Activated CD8-positive, alpha-beta memory T cell treated with anti-CD3 and anti-CD28 coated beads, Interleukin-2, amount 10 ng/mL, durations not matched to agents 7 days and 5 days (primary cell): ENCODE measurements around the gene RHBDL1. TPM values are rescaled to one million over a fixed set of nuclear protein-coding genes. Genes with fewer than 3 reads are reported as not detected.

Source experiments
- ATAC-seq: fragments of 150-1000 bp; cut with Tn5 transposase; one replicate; pipeline ENCODE4 v1.10.0; 2021; ENCODE audit warnings: moderate library complexity
- CTCF ChIA-PET: fragments of 350-600 bp; sonication (Branson Sonifier 250); formaldehyde crosslinking; loops from one replicate; lab custom pipeline; 2021; ENCODE audit warnings: antibody characterized with exemption; lab: Charles Lee
- DNase-seq: peaks from one replicate; pipeline ENCODE4 v3.0.0-alpha.2; 2020
- H3K27ac Mint-ChIP-seq: one replicate; pipeline ENCODE4 v1.8.0; 2021; ENCODE audit warnings: mild to moderate bottlenecking, mixed read lengths
- H3K27me3 Mint-ChIP-seq: one replicate; pipeline ENCODE4 v1.8.0; 2021; ENCODE audit warnings: mixed read lengths
- H3K36me3 Mint-ChIP-seq: one replicate; pipeline ENCODE4 v1.8.0; 2021; ENCODE audit warnings: mild to moderate bottlenecking, mixed read lengths
- H3K4me1 Mint-ChIP-seq: one replicate; pipeline ENCODE4 v1.8.0; 2021; ENCODE audit warnings: mixed read lengths
- H3K4me3 Mint-ChIP-seq: one replicate; pipeline ENCODE4 v1.8.0; 2021; ENCODE audit warnings: mild to moderate bottlenecking, moderate library complexity, mixed read lengths
- H3K9me3 Mint-ChIP-seq: one replicate; pipeline ENCODE4 v1.8.0; 2022; ENCODE audit warnings: low read depth, mixed read lengths
- total RNA-seq, 2 experiments: library from RNA; stranded (reverse); gene quantifications; one replicate each; pipeline ENCODE4 v1.2.3, GENCODE V29; 2021

Gene RHBDL1
- total RNA-seq, 2 experiments from 2014 or later = 0.37 to 0.79 TPM

- ATAC-seq (no peak), DNase-seq (no peak)
- Mint-ChIP-seq H3K4me1 (peaks cover 8% of the 10 kb centered on the region), H3K36me3 (no peaks in the 10 kb centered on the region), H3K4me3 (no peak overlapping the region), H3K9me3 (no peaks in the 10 kb centered on the region), H3K27ac (no peak overlapping the region), H3K27me3 (no peaks in the 10 kb centered on the region)
- CTCF ChIA-PET = no interaction called here
These were observed 42.8 kb upstream of the RHBDL1 start for GRCh38 chr16:632486-633335.

GRCh38 chr16:633336-634050 is 42.0 kb upstream of the RHBDL1 start:
- CTCF ChIA-PET = no interaction called here
- no peaks in the 10 kb centered on the region for H3K9me3 Mint-ChIP-seq
- ATAC-seq = no peak
- no peak overlapping the region for H3K27ac Mint-ChIP-seq
- no peak overlapping the region for H3K4me3 Mint-ChIP-seq
- DNase-seq = no peak
- H3K27me3 Mint-ChIP-seq = no peaks in the 10 kb centered on the region
- peaks cover 8% of the 10 kb centered on the region for H3K4me1 Mint-ChIP-seq
- no peaks in the 10 kb centered on the region for H3K36me3 Mint-ChIP-seq

- peak overlapping the region; percentile 18 for H3K4me3 Mint-ChIP-seq
- no peaks in the 10 kb centered on the region for H3K36me3 Mint-ChIP-seq
- no peak for ATAC-seq
- CTCF ChIA-PET = no interaction called here
- H3K27ac Mint-ChIP-seq = no peak overlapping the region
- no peak for DNase-seq
- H3K4me1 Mint-ChIP-seq = peaks cover 8% of the 10 kb centered on the region
- no peaks in the 10 kb centered on the region for H3K27me3 Mint-ChIP-seq
- H3K9me3 Mint-ChIP-seq = no peaks in the 10 kb centered on the region
These were observed 41.3 kb upstream of the RHBDL1 start for GRCh38 chr16:634051-634670.

GRCh38 chr16:634996-635395 is 40.5 kb upstream of the RHBDL1 start:
- Mint-ChIP-seq H3K27me3 (no peaks in the 10 kb centered on the region), H3K4me1 (peaks cover 8% of the 10 kb centered on the region), H3K36me3 (no peaks in the 10 kb centered on the region), H3K4me3 (peak overlapping the region; percentile 83), H3K27ac (peak overlapping the region; percentile 40), H3K9me3 (no peaks in the 10 kb centered on the region)
- no peak for ATAC-seq
- DNase-seq = no peak
- CTCF ChIA-PET = no interaction called here

GRCh38 chr16:635573-636205 is 39.8 kb upstream of the RHBDL1 start:
- Mint-ChIP-seq H3K27ac (no peak overlapping the region), H3K4me1 (peaks cover 8% of the 10 kb centered on the region), H3K4me3 (peak overlapping the region; percentile 83), H3K36me3 (no peaks in the 10 kb centered on the region), H3K9me3 (no peaks in the 10 kb centered on the region), H3K27me3 (no peaks in the 10 kb centered on the region)
- ATAC-seq (peak; percentile 4), DNase-seq (no peak)
- CTCF ChIA-PET = interaction anchor here (0.8 to 1.6 kb wide), 9 partner anchors 29 to 153 kb away, joined by 3 to 4 read pairs (median 3); partner anchors contain the start of genes ANTKMT, CAPN15, CHTF18 and RPUSD1

- H3K9me3 Mint-ChIP-seq = no peaks in the 10 kb centered on the region
- no peaks in the 10 kb centered on the region for H3K36me3 Mint-ChIP-seq
These were observed 39.0 kb upstream of the RHBDL1 start, which contains the start of gene METTL26 for GRCh38 chr16:636206-637080. Gene METTL26 (minus strand): TSS chr16:636305. CDS start chr16:636290, 15 bp downstream.

GRCh38 chr16:637081-638018 is 38.1 kb upstream of the RHBDL1 start:
- CTCF ChIA-PET = interaction anchor here (1.0 to 1.6 kb wide), 8 partner anchors 11 to 110 kb away, joined by 3 to 6 read pairs (median 4); partner anchors contain the start of genes ANTKMT, CAPN15, STUB1 and WDR24
- peaks cover 8% of the 10 kb centered on the region for H3K4me1 Mint-ChIP-seq
- peak overlapping the region; percentile 83 for H3K4me3 Mint-ChIP-seq
- DNase-seq = peak; percentile 93
- peak overlapping the region; percentile 93 for H3K27ac Mint-ChIP-seq
- no peaks in the 10 kb centered on the region for H3K9me3 Mint-ChIP-seq
- H3K27me3 Mint-ChIP-seq = no peaks in the 10 kb centered on the region
- ATAC-seq = no peak
- H3K36me3 Mint-ChIP-seq = no peaks in the 10 kb centered on the region

More at GRCh38 chr16:636206-637080, 39.0 kb upstream of the RHBDL1 start, which contains the start of gene METTL26:
- no peaks in the 10 kb centered on the region for H3K27me3 Mint-ChIP-seq
- CTCF ChIA-PET = interaction anchor here (0.8 to 1.6 kb wide), 12 partner anchors 12 to 152 kb away, joined by 3 to 6 read pairs (median 3); partner anchors contain the start of genes ANTKMT, CAPN15, CHTF18 and RPUSD1
- H3K4me3 Mint-ChIP-seq = peak within 1 kb of the TSS; percentile 83
- peak within 1 kb of the TSS; percentile 93 for H3K27ac Mint-ChIP-seq
- H3K4me1 Mint-ChIP-seq = peaks cover 8% of the 10 kb centered on the region
- DNase-seq (peak; percentile 96), ATAC-seq (peak; percentile 85)

- Mint-ChIP-seq H3K9me3 (no peaks in the 10 kb centered on the region), H3K27me3 (no peaks in the 10 kb centered on the region), H3K36me3 (no peaks in the 10 kb centered on the region), H3K27ac (no peak overlapping the region), H3K4me3 (no peak overlapping the region), H3K4me1 (peaks cover 11% of the 10 kb centered on the region)
- CTCF ChIA-PET = interaction anchor here (1.7 kb wide), 1 partner anchor 10 kb away, joined by 7 read pairs; no protein-coding TSS in a partner anchor
- no peak for ATAC-seq
- DNase-seq = no peak
These were observed 37.4 kb upstream of the RHBDL1 start for GRCh38 chr16:638034-638543.

GRCh38 chr16:638836-639235 is 36.6 kb upstream of the RHBDL1 start:
- no peaks in the 10 kb centered on the region for H3K27me3 Mint-ChIP-seq
- H3K4me1 Mint-ChIP-seq = peaks cover 14% of the 10 kb centered on the region
- H3K9me3 Mint-ChIP-seq = no peaks in the 10 kb centered on the region
- no peaks in the 10 kb centered on the region for H3K36me3 Mint-ChIP-seq
- H3K27ac Mint-ChIP-seq = no peak overlapping the region
- CTCF ChIA-PET = interaction anchor here (1.7 kb wide), 1 partner anchor 9 kb away, joined by 7 read pairs; no protein-coding TSS in a partner anchor
- DNase-seq = no peak
- no peak overlapping the region for H3K4me3 Mint-ChIP-seq
- no peak for ATAC-seq

- no peaks in the 10 kb centered on the region for H3K9me3 Mint-ChIP-seq
- peaks cover 17% of the 10 kb centered on the region for H3K4me1 Mint-ChIP-seq
- no peaks in the 10 kb centered on the region for H3K27me3 Mint-ChIP-seq
- CTCF ChIA-PET = interaction anchor here (0.7 kb wide), 1 partner anchor 7 kb away, joined by 4 read pairs; no protein-coding TSS in a partner anchor
- no peak for ATAC-seq
- H3K36me3 Mint-ChIP-seq = no peaks in the 10 kb centered on the region
- DNase-seq = no peak
- H3K27ac Mint-ChIP-seq = no peak overlapping the region
- peak overlapping the region; percentile 41 for H3K4me3 Mint-ChIP-seq
These were observed 34.9 kb upstream of the RHBDL1 start for GRCh38 chr16:640614-641013.
